ENCODE data around the gene LIMK2. TPM values are rescaled to one million over a fixed set of nuclear protein-coding genes. Genes with fewer than 3 reads are reported as not detected.

Gene LIMK2
- total RNA-seq, 1 experiment from 2014 or later, result 13.2 TPM

Other genes with a start within 250 kb of the LIMK2 start
- 12.0 and 29.9 TPM in 2 replicates for gene MORC2, start 243.5 kb upstream of the LIMK2 start, total RNA-seq (2014; rRNA removed)
- 35.1 and 44.1 TPM in 2 replicates for gene TUG1, start 243.0 kb upstream of the LIMK2 start, total RNA-seq (2014; rRNA removed)
- 145 and 167 TPM in 2 replicates for gene SMTN, start 131.0 kb upstream of the LIMK2 start, total RNA-seq (2014; rRNA removed)
- 36.8 and 56.7 TPM in 2 replicates for gene SELENOM, start 104.7 kb upstream of the LIMK2 start, total RNA-seq (2014; rRNA removed)
- 2.1 and 3.1 TPM in 2 replicates for gene INPP5J, start 89.3 kb upstream of the LIMK2 start, total RNA-seq (2014; rRNA removed)
- not detected in 2 replicates for gene PLA2G3, start 71.8 kb upstream of the LIMK2 start, total RNA-seq (2014; rRNA removed)
- 15.3 and 15.8 TPM in 2 replicates for gene RNF185, start 52.1 kb upstream of the LIMK2 start, total RNA-seq (2014; rRNA removed)
- 1.5 and 1.9 TPM in 2 replicates for gene PIK3IP1, start 80.2 kb downstream of the LIMK2 start, total RNA-seq (2014; rRNA removed)
- gene PATZ1, start 134.0 kb downstream of the LIMK2 start, total RNA-seq (2014; rRNA removed), result 31.3 and 40.7 TPM in 2 replicates
- 32.1 and 49.9 TPM in 2 replicates for gene DRG1, start 187.3 kb downstream of the LIMK2 start, total RNA-seq (2014; rRNA removed)

Measured in PC-3 (cell line).